Activated CD4-positive, CD25-positive, alpha-beta regulatory T cell treated with anti-CD3 and anti-CD28 coated beads, Interleukin-2, amount 50 U/mL, for 72 hours (primary cell): ENCODE data around the gene RRP1B.
"Not testable (repeated sequence)": the region's sequence is repeated elsewhere in the genome, so short reads cannot be mapped to it uniquely, and the experiment has no call there.

Experiments
- DNase-seq: peaks from one replicate; pipeline ENCODE4 v3.0.0; 2021

The RRP1B gene

GRCh38 chr21:43640400-43640799 is 19.0 kb upstream of the RRP1B start:
- DNase-seq: no peak

GRCh38 chr21:43643193-43643592 is 16.2 kb upstream of the RRP1B start:
- DNase-seq: no peak

GRCh38 chr21:43644071-43644470 is 15.3 kb upstream of the RRP1B start:
- DNase-seq: no peak

GRCh38 chr21:43644609-43645008 is 14.8 kb upstream of the RRP1B start:
- no peak for DNase-seq

GRCh38 chr21:43645136-43645891 is 14.0 kb upstream of the RRP1B start:
- DNase-seq: no peak

GRCh38 chr21:43645976-43646375 is 13.4 kb upstream of the RRP1B start:
- DNase-seq: no peak

- peak; percentile 86 for DNase-seq
Measured at GRCh38 chr21:43646550-43647260, 12.7 kb upstream of the RRP1B start.

- no peak for DNase-seq
Measured at GRCh38 chr21:43648171-43648570, 11.2 kb upstream of the RRP1B start.

GRCh38 chr21:43651926-43652325 is 7.4 kb upstream of the RRP1B start:
- DNase-seq: not testable (repeated sequence)

GRCh38 chr21:43652616-43653015 is 6.7 kb upstream of the RRP1B start:
- no peak for DNase-seq

- no peak for DNase-seq
Measured at GRCh38 chr21:43653626-43654025, 5.7 kb upstream of the RRP1B start.

- DNase-seq: no peak
Measured at GRCh38 chr21:43654806-43655489, 4.4 kb upstream of the RRP1B start.

- DNase-seq: no peak
Measured at GRCh38 chr21:43657355-43658087, 1.8 kb upstream of the RRP1B start.

GRCh38 chr21:43658088-43658741 is 1.1 kb upstream of the RRP1B start:
- no peak for DNase-seq

- peak; percentile 36 for DNase-seq
Measured at GRCh38 chr21:43658769-43659135, 608 bp upstream of the RRP1B start.

GRCh38 chr21:43662286-43662685 is 2.9 kb downstream of the RRP1B start:
- no peak for DNase-seq

GRCh38 chr21:43663033-43663432 is 3.7 kb downstream of the RRP1B start:
- DNase-seq: no peak

- DNase-seq: no peak
Measured at GRCh38 chr21:43664358-43664757, 5.0 kb downstream of the RRP1B start.

GRCh38 chr21:43665879-43666278 is 6.5 kb downstream of the RRP1B start:
- DNase-seq: no peak

- DNase-seq: no peak
Measured at GRCh38 chr21:43667191-43667904, 8.0 kb downstream of the RRP1B start.

- DNase-seq: no peak
Measured at GRCh38 chr21:43669828-43670605, 10.7 kb downstream of the RRP1B start.
